ENCODE measurements around the gene ITK.

GRCh38 chr5:157214861-157215513 lies 34.3 kb downstream of the ITK start:
- TF ChIP-seq CTCF (IDR thresholded peaks at IDR 0.05) (no peak), POLR2A (IDR thresholded peaks at IDR 0.05) (no peak)

Measured in adrenal gland (tissue), 5 donors.